ENCODE results near the gene L3MBTL2.
A peak's percentile ranks its signal among the peaks of the same experiment; 100 is the strongest.

DNA sequence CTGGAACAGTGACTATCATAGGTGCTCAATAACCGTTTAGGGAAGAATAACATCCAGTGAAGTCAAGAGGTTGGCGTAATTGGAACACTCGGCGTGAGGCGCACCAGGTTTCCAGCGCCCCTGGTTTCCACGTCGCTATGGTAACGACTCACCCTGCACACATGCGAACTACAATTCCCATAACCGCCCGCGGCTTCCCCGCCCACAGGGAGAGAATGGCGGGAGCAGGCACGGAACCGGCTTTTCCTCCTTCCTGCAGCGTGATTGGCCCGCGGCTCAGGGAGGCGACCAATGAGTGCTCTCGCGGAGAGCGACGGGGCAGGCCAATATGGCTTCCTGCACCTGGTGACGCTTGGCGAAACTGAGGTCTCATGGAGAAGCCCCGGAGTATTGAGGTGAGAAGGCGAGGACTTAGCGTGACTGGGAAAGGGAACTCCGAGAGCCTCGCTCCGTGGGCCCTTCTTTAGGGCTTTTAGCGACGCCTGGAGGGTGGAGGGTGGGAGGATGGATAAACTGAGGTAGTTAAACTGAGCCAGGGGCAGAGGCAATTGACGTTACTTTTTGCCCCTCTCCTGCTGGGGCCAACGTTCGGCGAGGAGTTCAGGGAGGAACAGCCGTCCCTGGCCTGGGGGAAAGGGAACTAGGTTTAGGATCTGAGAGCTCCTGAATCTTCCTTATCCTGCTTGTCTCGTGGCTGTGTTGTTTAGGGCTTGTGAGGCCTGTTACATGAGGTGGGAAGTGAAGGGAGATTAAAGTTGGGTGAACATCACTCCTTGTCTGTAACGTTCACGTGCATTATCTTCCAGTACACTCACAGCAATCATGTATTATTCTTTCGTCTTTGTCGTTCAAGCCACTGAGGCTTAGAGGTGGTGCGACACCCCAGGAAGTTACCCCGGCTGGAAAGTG lies at the start of gene L3MBTL2:
- TF ChIP-seq POLR2A (IDR thresholded peaks at IDR 0.05) (no peak), POLR2AphosphoS5 (IDR thresholded peaks at IDR 0.05) (peak; percentile 92 to 94 (median 93))

Data from spleen (tissue), 3 donors.